Lower leg skin (tissue), 3 donors: Measurements from ENCODE around the gene OR52D1.

Experiments used
- POLR2A ChIP-seq, 2 donors: fragments of 450-650 bp; IDR thresholded peaks; one replicate each; pipeline ENCODE4 v1.6.1; 2016 to 2017; ENCODE audit warnings: antibody characterized with exemption in 2 of 2, mild to moderate bottlenecking in 1 of 2, moderate library complexity in 1 of 2
- TF ChIP-seq, protein P1 (sequence below), 3 donors: fragments of 450-650 bp; IDR thresholded peaks; one replicate each; pipeline ENCODE4 v1.5.1; 2016; ENCODE audit warnings: antibody characterized with exemption in 3 of 3, mild to moderate bottlenecking in 3 of 3, moderate library complexity in 2 of 3

DNA sequence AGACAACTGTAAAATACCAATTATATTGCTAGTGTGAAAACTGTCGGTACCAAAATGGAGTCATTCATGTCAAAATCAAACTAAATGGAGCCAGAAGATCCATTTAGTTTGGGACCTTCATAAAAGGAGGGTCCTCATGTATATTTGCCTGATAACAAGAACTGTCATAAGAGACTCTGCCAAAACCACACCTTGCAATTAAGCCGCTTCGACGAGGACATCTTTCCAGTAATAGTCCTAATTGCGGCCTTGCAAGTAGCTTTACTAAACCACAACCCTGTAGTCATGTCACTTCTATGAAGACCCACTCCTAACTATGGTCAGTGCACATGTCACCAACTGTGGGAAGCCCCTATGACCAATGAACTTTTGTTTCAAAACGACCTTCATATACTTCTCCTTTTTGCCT is 11.9 kb downstream of the OR52D1 start:
- TF ChIP-seq POLR2A (IDR thresholded peaks at IDR 0.05), result no peak
- TF ChIP-seq, protein P1, sequence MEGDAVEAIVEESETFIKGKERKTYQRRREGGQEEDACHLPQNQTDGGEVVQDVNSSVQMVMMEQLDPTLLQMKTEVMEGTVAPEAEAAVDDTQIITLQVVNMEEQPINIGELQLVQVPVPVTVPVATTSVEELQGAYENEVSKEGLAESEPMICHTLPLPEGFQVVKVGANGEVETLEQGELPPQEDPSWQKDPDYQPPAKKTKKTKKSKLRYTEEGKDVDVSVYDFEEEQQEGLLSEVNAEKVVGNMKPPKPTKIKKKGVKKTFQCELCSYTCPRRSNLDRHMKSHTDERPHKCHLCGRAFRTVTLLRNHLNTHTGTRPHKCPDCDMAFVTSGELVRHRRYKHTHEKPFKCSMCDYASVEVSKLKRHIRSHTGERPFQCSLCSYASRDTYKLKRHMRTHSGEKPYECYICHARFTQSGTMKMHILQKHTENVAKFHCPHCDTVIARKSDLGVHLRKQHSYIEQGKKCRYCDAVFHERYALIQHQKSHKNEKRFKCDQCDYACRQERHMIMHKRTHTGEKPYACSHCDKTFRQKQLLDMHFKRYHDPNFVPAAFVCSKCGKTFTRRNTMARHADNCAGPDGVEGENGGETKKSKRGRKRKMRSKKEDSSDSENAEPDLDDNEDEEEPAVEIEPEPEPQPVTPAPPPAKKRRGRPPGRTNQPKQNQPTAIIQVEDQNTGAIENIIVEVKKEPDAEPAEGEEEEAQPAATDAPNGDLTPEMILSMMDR (IDR thresholded peaks at IDR 0.05), result no peak
